Kidney (tissue), 14 donors: ENCODE results near the gene PAPOLG. TPM values are rescaled to one million over a fixed set of nuclear protein-coding genes. Genes with fewer than 3 reads are reported as not detected.
"Not testable (repeated sequence)": the region's sequence is repeated elsewhere in the genome, so short reads cannot be mapped to it uniquely, and the experiment has no call there.

ENCODE experiments used
- DNase-seq, 5 donors: peaks; one replicate each; pipeline ENCODE4 v3.0.0-alpha.2; 2013 to 2020
- FAIRE-seq: peaks from 2 replicates; lab custom pipeline; 2012; peaks lifted over from hg19 to GRCh38; lab: Jason Lieb, UNC
- H3K27ac ChIP-seq, 2 donors: one replicate each; pipeline ENCODE4 v1.7.0; 2013; ENCODE audit warnings: low read depth in 2 of 2, low read length in 2 of 2, inconsistent platforms in 1 of 2
- H3K27me3 ChIP-seq: one replicate; pipeline ENCODE4 v1.7.1; 2013; ENCODE audit warnings: low read length, inconsistent platforms; ENCODE audit not compliant: control insufficient read depth, insufficient read depth
- H3K36me3 ChIP-seq, 3 donors: one replicate each; pipeline versions ENCODE4 v1.7.0 to v1.7.1; 2013; ENCODE audit warnings: low read length in 3 of 3, control low read depth in 1 of 3, inconsistent platforms in 1 of 3; ENCODE audit not compliant: insufficient read depth in 3 of 3, control insufficient read depth in 2 of 3
- H3K4me1 ChIP-seq, 3 donors: one replicate each; pipeline versions ENCODE4 v1.7.0 to v1.7.1; 2013; ENCODE audit warnings: low read length in 3 of 3, inconsistent platforms in 1 of 3, low read depth in 1 of 3; ENCODE audit not compliant: control insufficient read depth in 2 of 3, insufficient read depth in 2 of 3
- H3K4me3 ChIP-seq, 3 donors: one replicate each; pipeline versions ENCODE4 v1.7.0 to v1.8.1; 2013; ENCODE audit warnings: low read length in 3 of 3, control low read depth in 1 of 3, inconsistent platforms in 1 of 3
- H3K9ac ChIP-seq, 3 donors: one replicate each; pipeline versions ENCODE4 v1.7.0 to v1.7.1; 2013; ENCODE audit warnings: low read length in 3 of 3, control low read depth in 1 of 3, inconsistent platforms in 1 of 3
- H3K9me3 ChIP-seq, 3 donors: one replicate each; pipeline versions ENCODE4 v1.7.0 to v1.7.1; 2013; ENCODE audit warnings: low read length in 3 of 3, control low read depth in 1 of 3, inconsistent platforms in 1 of 3; ENCODE audit not compliant: control insufficient read depth in 2 of 3, insufficient read depth in 1 of 3
- CTCF ChIP-seq: IDR thresholded peaks from 3 replicates; pipeline ENCODE4 v1.5.1; 2012; ENCODE audit warnings: mild to moderate bottlenecking, moderate library complexity, borderline replicate concordance; ENCODE audit not compliant: insufficient read depth; ENCODE audit errors: extremely low read depth
- intact Hi-C: fragments of 100-400 bp; cut with DNase I; formaldehyde crosslinking; loops from one replicate; pipeline ENCODE4 v1.11.1; 2022
- polyA plus RNA-seq: library from polyadenylated mRNA; stranded (reverse); fragments of 350-450 nt; fragmentation: Illumina TruSeq; extraction: RNeasy Lipid Tissue Mini Kit (QIAGEN cat#74804); gene quantifications from one replicate; pipeline ENCODE4 v1.2.3, GENCODE V29; 2014; ENCODE audit warnings: low read depth, low replicate concordance; ENCODE audit not compliant: insufficient read depth
- total RNA-seq: library from RNA; stranded (reverse); fragmentation: NEBNext Ultra II Directional; extraction: Animal tissue kit (Norgen Biotek cat#: 25700); gene quantifications from one replicate; pipeline ENCODE4 v1.2.1, GENCODE V29; 2021
- donor health status: control.
- donor health status: control.
- donor health status: control.
- donor health status: control.
- donor health status: control.
- donor health status: DM: yes; HTN: yes; CAD: no.
- donor health status: Normal renal cell carcinoma (clear cell type).

The PAPOLG gene
- total and polyA plus RNA-seq, 2 donors from 2014 or later, result 3.0 to 12.2 TPM

- TF ChIP-seq CTCF, result no peak
- intact Hi-C loops, result no loop called here
- FAIRE-seq (no peak), DNase-seq (no peak)
- Histone ChIP-seq H3K36me3 (no peaks in the 10 kb centered on the region), H3K27ac (no peak overlapping the region), H3K9me3 (no peaks in the 10 kb centered on the region), H3K4me3 (no peak overlapping the region), H3K27me3 (no peaks in the 10 kb centered on the region), H3K4me1 (no peaks in the 10 kb centered on the region), H3K9ac (no peak overlapping the region)
Observed at GRCh38 chr2:60825666-60826065, 69.6 kb downstream of the PAPOLG start.

DNA sequence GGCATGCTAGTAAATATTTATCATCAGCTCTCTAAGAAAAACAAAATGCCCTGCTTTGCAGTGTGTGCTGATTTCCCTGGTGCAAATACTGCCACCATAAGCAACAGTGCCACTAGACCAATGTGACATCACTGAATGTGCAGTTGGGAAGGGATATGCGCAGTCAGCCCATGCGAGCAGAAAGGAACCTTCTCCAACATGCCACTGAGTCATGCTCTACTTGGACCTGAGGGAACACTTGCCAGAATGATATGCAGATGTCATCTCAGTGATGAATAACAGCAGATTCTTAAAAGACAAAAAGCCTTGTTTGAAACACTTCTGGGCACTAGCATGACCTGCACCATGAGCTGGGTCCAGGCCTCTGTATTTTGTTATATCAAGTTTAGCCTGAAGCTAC, 70.0 kb downstream of the PAPOLG start:
- Histone ChIP-seq H3K9me3 (no peaks in the 10 kb centered on the region), H3K4me3 (no peak overlapping the region), H3K36me3 (no peaks in the 10 kb centered on the region), H3K4me1 (no peaks in the 10 kb centered on the region), H3K27me3 (no peaks in the 10 kb centered on the region), H3K9ac (no peak overlapping the region), H3K27ac (no peak overlapping the region)
- intact Hi-C loops, result no loop called here
- DNase-seq (no peak), FAIRE-seq (no peak)
- TF ChIP-seq CTCF, result no peak

- H3K27me3 ChIP-seq, H3K9me3 ChIP-seq, FAIRE-seq, H3K36me3 ChIP-seq, H3K4me1 ChIP-seq, H3K4me3 ChIP-seq, H3K27ac ChIP-seq, DNase-seq, H3K9ac ChIP-seq, intact Hi-C loops: not testable (repeated sequence)
Observed at GRCh38 chr2:60826860-60827259, 70.8 kb downstream of the PAPOLG start.

- no peak for FAIRE-seq
- no peaks in the 10 kb centered on the region for H3K9me3 ChIP-seq
- H3K27me3 ChIP-seq, result no peaks in the 10 kb centered on the region
- H3K36me3 ChIP-seq, result no peaks in the 10 kb centered on the region
- no peak overlapping the region for H3K27ac ChIP-seq
- H3K9ac ChIP-seq, result no peak overlapping the region
- no peak for DNase-seq
- intact Hi-C loops, result no loop called here
- TF ChIP-seq CTCF, result no peak
- no peak overlapping the region for H3K4me3 ChIP-seq
- H3K4me1 ChIP-seq, result no peaks in the 10 kb centered on the region
Observed at GRCh38 chr2:60827369-60827768, 71.3 kb downstream of the PAPOLG start.
